Epithelial cell of esophagus (primary cell): ENCODE results near the gene NAALADL2.
"Not testable (repeated sequence)": the region's sequence is repeated elsewhere in the genome, so short reads cannot be mapped to it uniquely, and the experiment has no call there.

Experiments used
- DNase-seq: peaks from one replicate; pipeline ENCODE4 v3.0.0; 2010; ENCODE audit warnings: low read depth
- H3K4me3 ChIP-seq: 2 replicates; pipeline ENCODE4 v1.5.1; 2011; ENCODE audit warnings: mild to moderate bottlenecking, low read length, control low read depth
- CTCF ChIP-seq: IDR thresholded peaks from 2 replicates; pipeline ENCODE4 v1.5.1; 2011; ENCODE audit warnings: low read depth, mild to moderate bottlenecking, low read length, control low read depth, inconsistent platforms; ENCODE audit not compliant: insufficient read depth; ENCODE audit errors: missing control alignments

NAALADL2 gene

DNA sequence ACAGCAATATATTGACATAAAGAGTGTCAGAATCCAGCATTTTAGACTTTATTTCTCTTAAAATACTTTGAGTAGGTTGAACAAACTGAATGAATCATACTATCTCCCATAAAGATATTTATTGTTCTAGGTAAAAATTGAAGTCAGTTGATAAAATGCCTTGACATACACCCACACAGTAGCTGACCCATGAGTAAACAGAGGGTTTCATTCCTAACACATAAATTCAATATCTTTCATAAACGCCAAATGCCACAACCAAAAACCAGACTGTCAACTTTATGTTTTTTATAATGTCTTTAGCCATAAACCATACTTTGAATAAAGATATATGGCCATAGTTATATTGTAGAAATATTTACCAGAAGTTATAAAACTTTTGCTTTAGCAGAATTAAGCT lies 742.4 kb downstream of the NAALADL2 start:
- no peak for TF ChIP-seq CTCF
- H3K4me3 ChIP-seq = no peak overlapping the region
- DNase-seq = no peak

DNA sequence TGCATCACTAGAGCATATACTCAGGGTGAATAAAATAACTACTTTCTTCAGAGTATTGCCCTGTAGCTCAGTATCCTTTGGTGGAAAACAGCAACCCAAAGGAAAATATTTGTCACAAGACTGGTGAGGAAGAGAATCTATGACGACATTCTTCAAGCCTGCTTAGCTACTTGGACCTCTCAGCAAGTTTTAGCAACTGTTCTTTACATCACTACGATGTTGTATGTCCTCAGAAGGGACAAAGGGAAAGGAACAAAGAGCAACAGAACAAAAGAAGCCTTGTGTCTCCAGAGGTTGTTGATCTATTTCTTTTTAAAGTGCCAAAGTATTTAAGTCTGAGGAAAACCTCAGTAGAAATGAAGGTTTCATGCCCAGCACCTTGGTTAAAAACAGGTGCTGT lies 746.7 kb downstream of the NAALADL2 start:
- no peak for DNase-seq
- no peak overlapping the region for H3K4me3 ChIP-seq
- no peak for TF ChIP-seq CTCF

- no peak overlapping the region for H3K4me3 ChIP-seq
- TF ChIP-seq CTCF = no peak
- DNase-seq = peak; percentile 55
Measured at GRCh38 chr3:175606650-175607318, 747.6 kb downstream of the NAALADL2 start.

DNA sequence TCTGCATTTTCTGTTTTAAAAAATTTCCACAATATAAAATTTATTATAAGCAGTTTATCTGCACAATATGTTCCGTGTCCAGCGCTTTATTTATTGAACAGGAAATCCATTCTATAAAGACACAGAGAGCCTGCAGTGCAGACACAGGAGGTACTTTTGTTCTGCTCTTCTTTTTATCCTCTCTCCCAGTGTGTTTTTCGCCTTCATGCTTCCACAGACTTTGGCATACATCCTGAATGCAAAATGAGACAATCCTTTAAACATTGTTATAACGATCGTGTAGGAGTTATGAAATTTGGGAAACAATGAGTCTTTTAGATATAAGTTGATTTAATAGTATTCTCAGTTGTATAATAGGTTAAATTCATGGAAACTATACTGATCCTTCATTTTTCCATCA lies 749.2 kb downstream of the NAALADL2 start:
- TF ChIP-seq CTCF = no peak
- no peak overlapping the region for H3K4me3 ChIP-seq
- DNase-seq = no peak

DNA sequence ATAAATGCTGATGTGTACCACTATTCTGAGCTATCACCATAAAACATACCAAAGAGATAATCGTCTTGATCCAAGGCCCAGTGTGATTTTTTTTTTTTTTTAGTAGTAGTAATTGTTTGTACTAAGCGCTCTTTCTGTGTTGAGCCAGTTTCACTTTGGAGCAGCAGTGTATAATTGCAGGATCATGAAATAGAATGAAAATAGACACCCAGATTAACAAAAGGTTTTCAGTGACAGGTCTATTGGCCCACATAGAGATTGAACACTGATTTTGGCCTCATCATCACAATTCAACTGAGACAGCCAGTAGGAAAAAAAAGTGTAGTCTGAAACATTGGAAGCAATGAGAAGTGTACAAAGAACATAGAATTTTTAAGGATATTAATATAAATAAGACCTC lies 749.8 kb downstream of the NAALADL2 start:
- TF ChIP-seq CTCF = no peak
- DNase-seq = no peak
- H3K4me3 ChIP-seq = no peak overlapping the region

- H3K4me3 ChIP-seq = no peak overlapping the region
- no peak for TF ChIP-seq CTCF
- DNase-seq = no peak
Measured at GRCh38 chr3:175612487-175613196, 753.5 kb downstream of the NAALADL2 start.

GRCh38 chr3:175614107-175614506 lies 755.0 kb downstream of the NAALADL2 start:
- not testable (repeated sequence) for H3K4me3 ChIP-seq, DNase-seq
